Measurements from ENCODE around the gene SFPQ.

The SFPQ gene

GRCh38 chr1:35210321-35211119, 17.6 kb upstream of the SFPQ start:
- peak overlapping the region; percentile 49 for H3K27ac ChIP-seq (ENCODE audit: low read depth, low read length, severe bottlenecking)
- no peak overlapping the region for H3K4me3 ChIP-seq (ENCODE audit: extremely low read depth, insufficient read depth, low read length, poor library complexity, severe bottlenecking)
- H3K4me1 ChIP-seq (ENCODE audit: control insufficient read depth, insufficient read depth, low read length, poor library complexity, severe bottlenecking), result no peaks in the 10 kb centered on the region
- no peaks in the 10 kb centered on the region for H3K36me3 ChIP-seq (ENCODE audit: control insufficient read depth, insufficient read depth, low read length)
- no peaks in the 10 kb centered on the region for H3K9me3 ChIP-seq (ENCODE audit: control insufficient read depth, low read length)
- WGBS, 2 experiments (ENCODE audit: insufficient coverage in 2 of 2), result 57 to 60% methylated on average over 14 of the region's 16 CpGs

- WGBS, 2 experiments (ENCODE audit: insufficient coverage in 2 of 2), result no CpG with 5 or more reads among the region's 1 CpG
- Histone ChIP-seq H3K27ac (ENCODE audit: low read depth, low read length, severe bottlenecking) (no peak overlapping the region), H3K36me3 (ENCODE audit: control insufficient read depth, insufficient read depth, low read length) (no peaks in the 10 kb centered on the region), H3K4me3 (ENCODE audit: extremely low read depth, insufficient read depth, low read length, poor library complexity, severe bottlenecking) (no peak overlapping the region), H3K4me1 (ENCODE audit: control insufficient read depth, insufficient read depth, low read length, poor library complexity, severe bottlenecking) (no peaks in the 10 kb centered on the region), H3K9me3 (ENCODE audit: control insufficient read depth, low read length) (no peaks in the 10 kb centered on the region)
Observed at GRCh38 chr1:35203295-35203694, 10.3 kb upstream of the SFPQ start.

- Histone ChIP-seq H3K27ac (ENCODE audit: low read depth, low read length, severe bottlenecking) (no peak overlapping the region), H3K4me3 (ENCODE audit: extremely low read depth, insufficient read depth, low read length, poor library complexity, severe bottlenecking) (no peak overlapping the region), H3K4me1 (ENCODE audit: control insufficient read depth, insufficient read depth, low read length, poor library complexity, severe bottlenecking) (no peaks in the 10 kb centered on the region), H3K9me3 (ENCODE audit: control insufficient read depth, low read length) (no peaks in the 10 kb centered on the region), H3K36me3 (ENCODE audit: control insufficient read depth, insufficient read depth, low read length) (no peaks in the 10 kb centered on the region)
- 17 to 43% methylated on average over 2 of the region's 6 CpGs for WGBS, 2 experiments (ENCODE audit: insufficient coverage in 2 of 2)
Observed at GRCh38 chr1:35202048-35202719, 9.2 kb upstream of the SFPQ start.

- no CpG with 5 or more reads among the region's 2 CpGs for WGBS, 2 experiments (ENCODE audit: insufficient coverage in 2 of 2)
- no peak overlapping the region for H3K27ac ChIP-seq (ENCODE audit: low read depth, low read length, severe bottlenecking)
Observed at GRCh38 chr1:35201631-35202030, 8.7 kb upstream of the SFPQ start.

GRCh38 chr1:35192056-35192852, 691 bp downstream of the SFPQ start:
- H3K27ac ChIP-seq (ENCODE audit: low read depth, low read length, severe bottlenecking), result peak overlapping the region; percentile 98
- WGBS, 2 experiments (ENCODE audit: insufficient coverage in 2 of 2), result 0 to 1% methylated on average over 40 to 41 of the region's 94 CpGs
- no peaks in the 10 kb centered on the region for H3K9me3 ChIP-seq (ENCODE audit: control insufficient read depth, low read length)
- H3K36me3 ChIP-seq (ENCODE audit: control insufficient read depth, insufficient read depth, low read length), result peaks cover 46% of the 10 kb centered on the region
- H3K4me1 ChIP-seq (ENCODE audit: control insufficient read depth, insufficient read depth, low read length, poor library complexity, severe bottlenecking), result peaks cover 13% of the 10 kb centered on the region
- H3K4me3 ChIP-seq (ENCODE audit: extremely low read depth, insufficient read depth, low read length, poor library complexity, severe bottlenecking), result peak overlapping the region; percentile 99

More at GRCh38 chr1:35201631-35202030, 8.7 kb upstream of the SFPQ start:
- Histone ChIP-seq H3K9me3 (ENCODE audit: control insufficient read depth, low read length) (no peaks in the 10 kb centered on the region), H3K4me1 (ENCODE audit: control insufficient read depth, insufficient read depth, low read length, poor library complexity, severe bottlenecking) (no peaks in the 10 kb centered on the region), H3K4me3 (ENCODE audit: extremely low read depth, insufficient read depth, low read length, poor library complexity, severe bottlenecking) (no peak overlapping the region), H3K36me3 (ENCODE audit: control insufficient read depth, insufficient read depth, low read length) (no peaks in the 10 kb centered on the region)

GRCh38 chr1:35191429-35192055, 1.4 kb downstream of the SFPQ start:
- 0% methylated on average over 22 of the region's 25 CpGs for WGBS, 2 experiments (ENCODE audit: insufficient coverage in 2 of 2)
- peak overlapping the region; percentile 47 for H3K27ac ChIP-seq (ENCODE audit: low read depth, low read length, severe bottlenecking)
- peaks cover 17% of the 10 kb centered on the region for H3K4me1 ChIP-seq (ENCODE audit: control insufficient read depth, insufficient read depth, low read length, poor library complexity, severe bottlenecking)
- H3K4me3 ChIP-seq (ENCODE audit: extremely low read depth, insufficient read depth, low read length, poor library complexity, severe bottlenecking), result peak overlapping the region; percentile 99
- H3K36me3 ChIP-seq (ENCODE audit: control insufficient read depth, insufficient read depth, low read length), result peaks cover 53% of the 10 kb centered on the region
- no peaks in the 10 kb centered on the region for H3K9me3 ChIP-seq (ENCODE audit: control insufficient read depth, low read length)

GRCh38 chr1:35190784-35191183, 2.2 kb downstream of the SFPQ start:
- no peaks in the 10 kb centered on the region for H3K9me3 ChIP-seq (ENCODE audit: control insufficient read depth, low read length)
- peaks cover 23% of the 10 kb centered on the region for H3K4me1 ChIP-seq (ENCODE audit: control insufficient read depth, insufficient read depth, low read length, poor library complexity, severe bottlenecking)
- WGBS, 2 experiments (ENCODE audit: insufficient coverage in 2 of 2), result 43 to 56% methylated on average over 5 to 6 of the region's 6 CpGs
- H3K4me3 ChIP-seq (ENCODE audit: extremely low read depth, insufficient read depth, low read length, poor library complexity, severe bottlenecking), result peak overlapping the region; percentile 99
- peaks cover 59% of the 10 kb centered on the region for H3K36me3 ChIP-seq (ENCODE audit: control insufficient read depth, insufficient read depth, low read length)
- H3K27ac ChIP-seq (ENCODE audit: low read depth, low read length, severe bottlenecking), result no peak overlapping the region

GRCh38 chr1:35188578-35189392, 4.2 kb downstream of the SFPQ start:
- Histone ChIP-seq H3K36me3 (ENCODE audit: control insufficient read depth, insufficient read depth, low read length) (peaks cover 78% of the 10 kb centered on the region), H3K27ac (ENCODE audit: low read depth, low read length, severe bottlenecking) (peak overlapping the region; percentile 29), H3K9me3 (ENCODE audit: control insufficient read depth, low read length) (no peaks in the 10 kb centered on the region), H3K4me1 (ENCODE audit: control insufficient read depth, insufficient read depth, low read length, poor library complexity, severe bottlenecking) (peaks cover 23% of the 10 kb centered on the region), H3K4me3 (ENCODE audit: extremely low read depth, insufficient read depth, low read length, poor library complexity, severe bottlenecking) (peak overlapping the region; percentile 6)
- 91 to 95% methylated on average over 17 to 18 of the region's 20 CpGs for WGBS, 2 experiments (ENCODE audit: insufficient coverage in 2 of 2)

- WGBS, 2 experiments (ENCODE audit: insufficient coverage in 2 of 2), result 89 to 91% methylated on average over 6 of the region's 7 CpGs
- Histone ChIP-seq H3K27ac (ENCODE audit: low read depth, low read length, severe bottlenecking) (no peak overlapping the region), H3K4me1 (ENCODE audit: control insufficient read depth, insufficient read depth, low read length, poor library complexity, severe bottlenecking) (peaks cover 23% of the 10 kb centered on the region), H3K36me3 (ENCODE audit: control insufficient read depth, insufficient read depth, low read length) (peaks cover 88% of the 10 kb centered on the region), H3K9me3 (ENCODE audit: control insufficient read depth, low read length) (no peaks in the 10 kb centered on the region), H3K4me3 (ENCODE audit: extremely low read depth, insufficient read depth, low read length, poor library complexity, severe bottlenecking) (no peak overlapping the region)
Observed at GRCh38 chr1:35187816-35188342, 5.1 kb downstream of the SFPQ start.

Measured in mesodermal cell (in vitro differentiated cells).